Measurements from ENCODE around the gene CHD2.

CHD2 gene

DNA sequence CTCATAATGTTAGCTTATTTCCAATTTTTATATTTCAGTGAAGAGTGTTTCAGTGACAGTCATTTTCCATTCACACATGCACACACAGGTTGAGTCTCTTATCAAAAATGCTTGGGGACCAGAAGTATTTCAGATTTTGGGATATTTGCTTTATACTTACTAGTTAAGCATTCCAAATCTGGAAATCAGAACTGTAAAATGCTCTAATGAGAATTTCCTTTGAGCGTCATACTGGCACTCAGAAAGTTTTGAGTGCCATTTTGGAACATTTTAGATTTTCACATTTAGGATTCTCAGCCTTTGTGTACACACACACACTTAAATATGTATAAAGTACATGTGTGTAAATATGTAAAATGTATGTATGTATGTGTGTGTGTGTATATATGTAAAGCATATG, 71.0 kb downstream of the CHD2 start:
- H3K18ac ChIP-seq (ENCODE audit: low read length): no peak overlapping the region
- no peak overlapping the region for H3K4me2 ChIP-seq (ENCODE audit: low read length)
- no peak overlapping the region for H4K91ac ChIP-seq (ENCODE audit: low read depth, low read length)
- no peak overlapping the region for H2BK120ac ChIP-seq (ENCODE audit: insufficient read depth, low read length, poor library complexity)
- peaks cover 13 to 35% of the 10 kb centered on the region in 2 experiments for H3K36me3 ChIP-seq (ENCODE audit: control insufficient read depth in 1 of 2, insufficient read depth in 2 of 2, low read length in 2 of 2)
- peak in 1 of 2 donors; percentile 66 for DNase-seq
- no peak overlapping the region for H2AFZ ChIP-seq (ENCODE audit: insufficient read depth, low read length, poor library complexity)
- H2BK5ac ChIP-seq (ENCODE audit: low read depth, low read length, poor library complexity): no peak overlapping the region
- H3K4me1 ChIP-seq (ENCODE audit: control insufficient read depth in 1 of 2, insufficient read depth in 2 of 2, low read length in 2 of 2): no peaks in the 10 kb centered on the region
- H3K9me3 ChIP-seq (ENCODE audit: insufficient read depth, low read depth, low read length): no peaks in the 10 kb centered on the region
- H4K8ac ChIP-seq (ENCODE audit: low read depth, low read length): no peak overlapping the region
- H3K27me3 ChIP-seq (ENCODE audit: insufficient read depth, low read length): no peaks in the 10 kb centered on the region
- H3K4me3 ChIP-seq (ENCODE audit: low read depth, low read length): no peak overlapping the region
- H3K14ac ChIP-seq (ENCODE audit: low read length): no peak overlapping the region
- no peaks in the 10 kb centered on the region for H3K79me2 ChIP-seq (ENCODE audit: control insufficient read depth, insufficient read depth, low read length, poor library complexity)
- H4K12ac ChIP-seq (ENCODE audit: low read depth, low read length): no peak overlapping the region
- H3K9ac ChIP-seq (ENCODE audit: low read length): no peak overlapping the region
- H3K4ac ChIP-seq (ENCODE audit: low read depth, low read length): no peak overlapping the region
- no peak overlapping the region for H2AK5ac ChIP-seq (ENCODE audit: low read length)
- no peaks in the 10 kb centered on the region for H3K79me1 ChIP-seq (ENCODE audit: low read length)
- no CpG with 5 or more reads among the region's 1 CpG for WGBS (ENCODE audit: extremely low coverage, insufficient coverage, insufficient read length)
- H3K23ac ChIP-seq (ENCODE audit: low read length): no peak overlapping the region
- no peak overlapping the region for H2BK12ac ChIP-seq (ENCODE audit: low read length)
- no peak overlapping the region for H3K27ac ChIP-seq (ENCODE audit: low read depth, low read length)

DNA sequence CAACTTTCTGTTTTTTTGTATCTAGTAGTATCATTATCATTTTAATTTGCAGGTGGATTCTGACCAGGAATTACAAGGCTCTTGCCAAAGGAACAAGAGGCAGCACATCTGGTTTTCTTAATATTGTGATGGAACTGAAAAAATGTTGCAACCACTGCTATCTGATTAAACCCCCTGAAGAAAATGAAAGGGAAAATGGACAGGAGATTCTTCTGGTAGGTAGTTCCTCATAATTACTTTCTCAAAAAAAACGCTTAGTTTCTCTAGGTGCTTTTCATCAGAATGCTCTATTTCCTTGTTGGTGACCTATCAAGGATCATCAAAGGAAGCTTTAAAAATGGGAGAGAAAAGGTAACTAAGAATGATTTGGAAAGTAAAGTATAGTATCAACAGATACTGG, 71.6 kb downstream of the CHD2 start:
- Histone ChIP-seq H4K12ac (ENCODE audit: low read depth, low read length) (no peak overlapping the region), H4K8ac (ENCODE audit: low read depth, low read length) (no peak overlapping the region)

DNA sequence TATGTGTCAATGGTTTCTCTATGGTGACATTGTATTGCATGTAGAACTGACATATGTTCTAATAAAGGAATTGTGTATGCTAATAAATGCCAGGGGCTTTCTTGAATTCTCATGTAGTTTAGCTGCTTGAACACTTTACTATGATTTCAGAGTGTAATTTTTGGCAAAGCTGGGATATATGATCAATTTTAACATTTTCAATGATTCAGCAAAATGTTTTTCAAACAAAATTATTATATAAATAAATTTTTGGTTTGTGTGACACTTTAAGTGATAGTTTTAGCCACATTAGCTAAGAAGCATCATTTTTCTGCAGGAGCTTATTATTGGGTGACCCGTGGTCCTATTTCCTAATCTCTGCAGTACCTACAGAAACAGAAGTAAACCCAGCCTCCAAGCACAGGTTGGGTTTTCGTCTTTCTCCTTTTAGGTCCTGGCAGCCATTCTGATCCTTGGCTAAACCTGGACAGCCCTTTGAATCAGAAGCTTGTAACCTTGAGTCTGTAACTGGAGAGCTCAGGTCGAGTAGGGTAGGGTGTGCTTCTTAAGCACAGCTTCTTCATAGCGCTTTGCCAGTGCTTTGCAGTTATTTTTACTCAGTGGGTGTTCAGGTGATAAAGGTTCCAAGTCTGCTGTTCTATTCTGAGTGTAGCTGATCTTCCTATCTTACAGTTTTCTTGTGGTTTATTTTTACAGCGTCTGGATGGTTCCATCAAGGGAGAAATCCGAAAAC, 74.2 kb downstream of the CHD2 start:
- Histone ChIP-seq H3K79me2 (ENCODE audit: control insufficient read depth, insufficient read depth, low read length, poor library complexity) (no peaks in the 10 kb centered on the region), H3K79me1 (ENCODE audit: low read length) (no peaks in the 10 kb centered on the region), H3K27me3 (ENCODE audit: insufficient read depth, low read length) (no peaks in the 10 kb centered on the region), H4K8ac (ENCODE audit: low read depth, low read length) (no peak overlapping the region), H2BK120ac (ENCODE audit: insufficient read depth, low read length, poor library complexity) (no peak overlapping the region), H3K4ac (ENCODE audit: low read depth, low read length) (no peak overlapping the region), H2BK5ac (ENCODE audit: low read depth, low read length, poor library complexity) (no peak overlapping the region), H2AFZ (ENCODE audit: insufficient read depth, low read length, poor library complexity) (no peak overlapping the region), H3K9ac (ENCODE audit: low read length) (no peak overlapping the region), H2AK5ac (ENCODE audit: low read length) (no peak overlapping the region), H3K27ac (ENCODE audit: low read depth, low read length) (no peak overlapping the region), H3K9me3 (ENCODE audit: insufficient read depth, low read depth, low read length) (no peaks in the 10 kb centered on the region), H3K23ac (ENCODE audit: low read length) (peak overlapping the region; percentile 67), H3K18ac (ENCODE audit: low read length) (no peak overlapping the region), H4K91ac (ENCODE audit: low read depth, low read length) (no peak overlapping the region), H4K12ac (ENCODE audit: low read depth, low read length) (no peak overlapping the region), H2BK12ac (ENCODE audit: low read length) (no peak overlapping the region), H3K36me3 (ENCODE audit: control insufficient read depth in 1 of 2, insufficient read depth in 2 of 2, low read length in 2 of 2) (peaks cover 19 to 36% of the 10 kb centered on the region in 2 experiments), H3K4me1 (ENCODE audit: control insufficient read depth in 1 of 2, insufficient read depth in 2 of 2, low read length in 2 of 2) (no peaks in the 10 kb centered on the region), H3K14ac (ENCODE audit: low read length) (no peak overlapping the region), H3K4me3 (ENCODE audit: low read depth, low read length) (no peak overlapping the region), H3K4me2 (ENCODE audit: low read length) (no peak overlapping the region)
- DNase-seq: no peak
- WGBS (ENCODE audit: extremely low coverage, insufficient coverage, insufficient read length): no CpG with 5 or more reads among the region's 6 CpGs

More for the DNA sequence above, 71.6 kb downstream of the CHD2 start:
- Histone ChIP-seq H3K27me3 (ENCODE audit: insufficient read depth, low read length) (no peaks in the 10 kb centered on the region), H3K79me2 (ENCODE audit: control insufficient read depth, insufficient read depth, low read length, poor library complexity) (no peaks in the 10 kb centered on the region), H2BK5ac (ENCODE audit: low read depth, low read length, poor library complexity) (no peak overlapping the region), H2BK120ac (ENCODE audit: insufficient read depth, low read length, poor library complexity) (no peak overlapping the region), H3K79me1 (ENCODE audit: low read length) (no peaks in the 10 kb centered on the region), H3K18ac (ENCODE audit: low read length) (no peak overlapping the region), H3K4ac (ENCODE audit: low read depth, low read length) (no peak overlapping the region), H4K91ac (ENCODE audit: low read depth, low read length) (no peak overlapping the region), H3K27ac (ENCODE audit: low read depth, low read length) (no peak overlapping the region), H3K36me3 (ENCODE audit: control insufficient read depth in 1 of 2, insufficient read depth in 2 of 2, low read length in 2 of 2) (peaks cover 14 to 35% of the 10 kb centered on the region in 2 experiments), H3K4me1 (ENCODE audit: control insufficient read depth in 1 of 2, insufficient read depth in 2 of 2, low read length in 2 of 2) (no peaks in the 10 kb centered on the region), H3K9me3 (ENCODE audit: insufficient read depth, low read depth, low read length) (no peaks in the 10 kb centered on the region), H3K4me3 (ENCODE audit: low read depth, low read length) (no peak overlapping the region), H2AFZ (ENCODE audit: insufficient read depth, low read length, poor library complexity) (no peak overlapping the region), H3K14ac (ENCODE audit: low read length) (no peak overlapping the region), H2BK12ac (ENCODE audit: low read length) (no peak overlapping the region), H3K23ac (ENCODE audit: low read length) (no peak overlapping the region), H3K9ac (ENCODE audit: low read length) (no peak overlapping the region), H3K4me2 (ENCODE audit: low read length) (no peak overlapping the region), H2AK5ac (ENCODE audit: low read length) (no peak overlapping the region)
- peak in 1 of 2 donors; percentile 41 for DNase-seq
- no CpG with 5 or more reads among the region's 1 CpG for WGBS (ENCODE audit: extremely low coverage, insufficient coverage, insufficient read length)

DNA sequence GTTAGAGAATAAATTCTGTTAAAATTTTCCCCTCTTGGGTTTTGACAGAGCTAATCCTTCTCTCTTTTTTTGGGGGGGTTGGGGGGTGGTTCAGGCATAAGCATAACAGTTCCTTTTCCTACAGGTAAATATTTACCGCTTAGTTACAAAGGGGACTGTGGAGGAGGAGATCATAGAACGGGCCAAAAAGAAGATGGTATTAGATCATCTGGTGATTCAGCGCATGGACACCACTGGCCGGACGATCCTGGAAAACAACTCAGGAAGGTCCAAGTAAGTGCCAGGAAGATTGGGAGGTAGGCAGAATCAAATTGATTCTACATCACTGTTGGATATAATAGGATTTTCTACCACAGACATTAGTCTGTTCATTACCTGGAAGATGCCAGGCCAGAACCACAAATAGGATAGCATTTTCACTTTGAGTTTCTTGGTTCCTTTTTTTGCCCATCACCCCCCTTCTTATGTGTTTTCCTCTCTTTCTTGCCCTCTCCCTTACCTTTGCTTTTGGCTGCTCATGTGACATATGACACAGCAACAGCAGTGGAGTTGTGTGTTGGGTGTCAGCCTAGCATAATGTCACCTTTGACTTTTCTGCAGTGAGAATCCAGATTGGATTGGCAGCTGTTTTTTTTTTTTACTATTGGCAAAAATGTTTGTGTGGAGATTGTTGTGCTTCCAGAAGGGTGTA, 79.0 kb downstream of the CHD2 start:
- no peak for DNase-seq
- WGBS (ENCODE audit: extremely low coverage, insufficient coverage, insufficient read length): no CpG with 5 or more reads among the region's 5 CpGs
- Histone ChIP-seq H3K4me1 (ENCODE audit: control insufficient read depth in 1 of 2, insufficient read depth in 2 of 2, low read length in 2 of 2) (no peaks in the 10 kb centered on the region), H3K27ac (ENCODE audit: low read depth, low read length) (no peak overlapping the region), H2AFZ (ENCODE audit: insufficient read depth, low read length, poor library complexity) (no peak overlapping the region), H3K79me2 (ENCODE audit: control insufficient read depth, insufficient read depth, low read length, poor library complexity) (no peaks in the 10 kb centered on the region), H2BK12ac (ENCODE audit: low read length) (no peak overlapping the region), H3K9me3 (ENCODE audit: insufficient read depth, low read depth, low read length) (no peaks in the 10 kb centered on the region), H3K79me1 (ENCODE audit: low read length) (no peaks in the 10 kb centered on the region), H4K12ac (ENCODE audit: low read depth, low read length) (no peak overlapping the region), H3K27me3 (ENCODE audit: insufficient read depth, low read length) (no peaks in the 10 kb centered on the region), H2BK120ac (ENCODE audit: insufficient read depth, low read length, poor library complexity) (no peak overlapping the region), H3K23ac (ENCODE audit: low read length) (no peak overlapping the region), H3K4me3 (ENCODE audit: low read depth, low read length) (no peak overlapping the region), H4K8ac (ENCODE audit: low read depth, low read length) (no peak overlapping the region), H2BK5ac (ENCODE audit: low read depth, low read length, poor library complexity) (no peak overlapping the region), H3K18ac (ENCODE audit: low read length) (no peak overlapping the region), H3K36me3 (ENCODE audit: control insufficient read depth in 1 of 2, insufficient read depth in 2 of 2, low read length in 2 of 2) (peaks cover 27 to 51% of the 10 kb centered on the region in 2 experiments), H3K9ac (ENCODE audit: low read length) (no peak overlapping the region), H4K91ac (ENCODE audit: low read depth, low read length) (no peak overlapping the region), H3K14ac (ENCODE audit: low read length) (no peak overlapping the region), H3K4ac (ENCODE audit: low read depth, low read length) (no peak overlapping the region), H3K4me2 (ENCODE audit: low read length) (no peak overlapping the region), H2AK5ac (ENCODE audit: low read length) (no peak overlapping the region)

Data from trophoblast cell (in vitro differentiated cells and primary cell).